Coronary artery (tissue), 2 donors: Measurements from ENCODE around the gene CLCNKA.

Source experiments
- DNase-seq: peaks from one replicate; pipeline ENCODE4 v3.0.0-alpha.2; 2017; ENCODE audit warnings: low spot score
- H3K27ac ChIP-seq, 2 donors: fragments of 200-600 bp; sonication (generic); one replicate each; pipeline ENCODE4 v1.5.1; 2016 to 2019
- H3K4me3 ChIP-seq: fragments of 200-600 bp; sonication (generic); 2 replicates; pipeline ENCODE4 v1.5.1; 2016; ENCODE audit warnings: mild to moderate bottlenecking, moderate library complexity
- TF ChIP-seq, protein P1 (sequence below): fragments of 200-600 bp; sonication (generic); IDR thresholded peaks from one replicate; pipeline ENCODE4 v1.5.1; 2019; ENCODE audit warnings: antibody characterized with exemption

Gene CLCNKA

DNA sequence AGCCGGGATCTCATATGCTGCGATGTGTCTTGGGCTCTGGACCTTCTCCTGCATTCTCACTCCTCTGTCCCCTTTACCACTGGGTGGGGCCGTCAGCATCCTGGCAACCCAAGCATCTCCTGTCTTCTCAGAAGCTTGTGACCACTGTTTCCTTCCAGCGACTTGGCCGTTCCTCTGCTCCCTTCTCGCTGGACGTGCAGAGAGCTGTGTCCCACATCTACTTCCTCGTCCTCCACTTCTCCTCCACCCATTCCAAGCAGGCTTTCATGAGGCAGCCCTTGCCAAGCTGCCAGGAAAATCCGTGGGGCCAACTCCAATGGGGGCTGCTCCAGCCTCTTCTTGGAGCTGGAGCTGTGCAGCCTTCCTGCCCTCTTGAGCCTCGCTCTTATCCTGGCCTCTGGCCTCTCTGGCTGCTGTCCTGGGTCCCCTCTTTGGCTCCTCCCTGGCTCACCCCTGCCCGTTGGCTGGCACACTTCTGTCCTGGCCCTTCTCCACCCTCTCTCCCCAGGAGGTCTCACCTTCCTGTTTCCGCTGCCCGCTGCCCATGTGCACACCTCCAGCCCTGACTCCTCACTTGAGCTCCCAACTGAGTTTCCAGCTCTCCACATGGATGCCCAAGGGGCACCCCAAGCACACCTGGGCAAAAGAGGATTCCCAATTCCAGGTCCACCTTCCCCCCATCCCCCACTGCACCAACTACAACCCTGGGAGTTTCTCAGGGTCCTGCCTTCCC lies 42.9 kb downstream of the CLCNKA start:
- TF ChIP-seq, protein P1, sequence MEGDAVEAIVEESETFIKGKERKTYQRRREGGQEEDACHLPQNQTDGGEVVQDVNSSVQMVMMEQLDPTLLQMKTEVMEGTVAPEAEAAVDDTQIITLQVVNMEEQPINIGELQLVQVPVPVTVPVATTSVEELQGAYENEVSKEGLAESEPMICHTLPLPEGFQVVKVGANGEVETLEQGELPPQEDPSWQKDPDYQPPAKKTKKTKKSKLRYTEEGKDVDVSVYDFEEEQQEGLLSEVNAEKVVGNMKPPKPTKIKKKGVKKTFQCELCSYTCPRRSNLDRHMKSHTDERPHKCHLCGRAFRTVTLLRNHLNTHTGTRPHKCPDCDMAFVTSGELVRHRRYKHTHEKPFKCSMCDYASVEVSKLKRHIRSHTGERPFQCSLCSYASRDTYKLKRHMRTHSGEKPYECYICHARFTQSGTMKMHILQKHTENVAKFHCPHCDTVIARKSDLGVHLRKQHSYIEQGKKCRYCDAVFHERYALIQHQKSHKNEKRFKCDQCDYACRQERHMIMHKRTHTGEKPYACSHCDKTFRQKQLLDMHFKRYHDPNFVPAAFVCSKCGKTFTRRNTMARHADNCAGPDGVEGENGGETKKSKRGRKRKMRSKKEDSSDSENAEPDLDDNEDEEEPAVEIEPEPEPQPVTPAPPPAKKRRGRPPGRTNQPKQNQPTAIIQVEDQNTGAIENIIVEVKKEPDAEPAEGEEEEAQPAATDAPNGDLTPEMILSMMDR = no peak
- no peak for DNase-seq
- Histone ChIP-seq H3K27ac (no peak overlapping the region), H3K4me3 (no peak overlapping the region)

DNA sequence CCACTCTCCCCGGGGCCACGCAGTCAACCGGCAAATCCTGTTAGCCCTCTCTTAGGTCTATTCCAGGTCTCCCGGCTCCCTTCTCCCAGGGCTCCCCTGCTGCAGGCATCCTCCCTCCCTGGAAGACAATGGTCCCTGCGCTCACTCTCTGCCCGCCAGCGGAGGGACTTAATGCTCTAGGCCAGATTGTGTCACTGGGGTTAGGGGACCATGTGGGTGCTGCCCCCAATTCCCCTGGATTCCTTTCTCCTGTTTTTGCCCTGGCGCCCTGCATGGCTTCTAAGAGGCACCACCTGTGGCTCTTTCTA lies 43.4 kb downstream of the CLCNKA start:
- TF ChIP-seq, protein P1 = no peak
- no peak for DNase-seq
- no peak overlapping the region for H3K4me3 ChIP-seq
- H3K27ac ChIP-seq = no peak overlapping the region

DNA sequence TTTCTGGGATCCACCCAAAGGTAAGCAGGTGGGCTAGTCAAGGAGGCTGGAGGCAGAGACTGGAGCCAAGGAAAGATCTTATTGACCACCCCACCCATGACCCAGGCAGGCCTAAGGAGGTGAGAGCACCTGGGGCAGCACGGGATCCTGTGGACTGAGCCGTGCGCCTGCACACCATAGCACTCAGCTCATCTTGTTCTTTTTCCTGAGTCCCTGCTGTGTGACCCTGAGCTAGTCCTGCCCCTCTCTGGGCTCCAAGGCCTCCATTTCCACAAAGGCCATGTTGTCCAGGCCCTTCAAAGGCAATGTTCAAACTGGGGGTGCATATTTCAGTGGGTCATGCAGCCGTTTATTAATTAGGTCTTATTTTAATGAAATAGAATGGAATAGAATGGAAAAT lies 44.4 kb downstream of the CLCNKA start:
- Histone ChIP-seq H3K4me3 (no peak overlapping the region), H3K27ac (no peak overlapping the region)
- TF ChIP-seq, protein P1 = no peak
- DNase-seq = no peak

DNA sequence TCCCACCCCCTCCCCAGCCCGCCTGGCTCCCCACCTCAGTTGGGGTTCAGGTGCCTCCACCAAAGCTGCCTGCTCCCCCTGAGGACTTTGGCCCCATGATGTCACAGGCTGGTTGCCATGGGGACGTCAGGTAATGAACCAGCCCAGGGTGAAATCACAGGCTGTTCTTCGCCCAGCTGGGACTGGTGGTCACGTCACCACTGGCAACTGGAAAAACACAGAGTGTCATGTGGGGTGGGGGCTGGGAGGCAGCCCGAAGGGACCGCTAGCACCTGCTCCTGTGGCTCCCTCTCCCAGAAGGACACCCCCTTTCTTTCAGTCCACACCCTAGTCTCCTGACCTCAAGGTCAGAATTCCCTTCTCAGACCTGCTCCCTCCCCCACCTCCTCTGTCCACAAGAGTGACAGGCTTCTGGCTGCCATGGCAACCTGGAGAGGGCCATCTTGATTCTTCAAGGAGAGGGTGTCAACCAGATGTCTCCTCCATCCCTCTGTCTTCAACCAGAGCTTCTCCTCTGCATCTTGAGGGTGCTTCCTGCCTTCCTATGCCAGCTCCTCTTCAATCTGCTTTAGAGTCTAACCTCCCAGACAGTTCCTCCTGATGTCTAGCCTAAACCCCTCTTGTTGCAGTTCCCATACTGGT lies 45.4 kb downstream of the CLCNKA start:
- TF ChIP-seq, protein P1 = no peak
- no peak for DNase-seq
- Histone ChIP-seq H3K27ac (no peak overlapping the region), H3K4me3 (no peak overlapping the region)

DNA sequence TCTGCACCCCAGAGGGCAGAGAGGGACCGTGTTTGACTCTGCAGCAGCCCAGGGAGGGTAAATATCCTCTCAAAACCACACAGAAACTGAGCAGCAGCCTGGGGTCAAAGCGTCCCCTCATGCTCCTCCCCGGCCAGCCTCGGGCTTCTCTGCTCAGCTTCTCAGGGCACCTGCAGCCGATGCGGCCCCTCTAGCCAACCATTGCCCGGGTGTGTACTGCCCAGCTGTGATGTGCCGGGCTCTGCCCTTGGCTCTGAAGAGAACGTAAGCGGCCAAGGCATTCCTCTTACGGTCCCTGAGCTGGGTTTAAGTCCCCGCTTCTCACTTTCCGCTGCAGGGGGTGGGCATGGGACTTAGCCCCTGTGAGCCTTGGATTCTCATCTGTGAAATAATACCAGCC lies 46.1 kb downstream of the CLCNKA start:
- no peak for DNase-seq
- TF ChIP-seq, protein P1 = no peak
- H3K4me3 ChIP-seq = no peak overlapping the region
- no peak overlapping the region for H3K27ac ChIP-seq

DNA sequence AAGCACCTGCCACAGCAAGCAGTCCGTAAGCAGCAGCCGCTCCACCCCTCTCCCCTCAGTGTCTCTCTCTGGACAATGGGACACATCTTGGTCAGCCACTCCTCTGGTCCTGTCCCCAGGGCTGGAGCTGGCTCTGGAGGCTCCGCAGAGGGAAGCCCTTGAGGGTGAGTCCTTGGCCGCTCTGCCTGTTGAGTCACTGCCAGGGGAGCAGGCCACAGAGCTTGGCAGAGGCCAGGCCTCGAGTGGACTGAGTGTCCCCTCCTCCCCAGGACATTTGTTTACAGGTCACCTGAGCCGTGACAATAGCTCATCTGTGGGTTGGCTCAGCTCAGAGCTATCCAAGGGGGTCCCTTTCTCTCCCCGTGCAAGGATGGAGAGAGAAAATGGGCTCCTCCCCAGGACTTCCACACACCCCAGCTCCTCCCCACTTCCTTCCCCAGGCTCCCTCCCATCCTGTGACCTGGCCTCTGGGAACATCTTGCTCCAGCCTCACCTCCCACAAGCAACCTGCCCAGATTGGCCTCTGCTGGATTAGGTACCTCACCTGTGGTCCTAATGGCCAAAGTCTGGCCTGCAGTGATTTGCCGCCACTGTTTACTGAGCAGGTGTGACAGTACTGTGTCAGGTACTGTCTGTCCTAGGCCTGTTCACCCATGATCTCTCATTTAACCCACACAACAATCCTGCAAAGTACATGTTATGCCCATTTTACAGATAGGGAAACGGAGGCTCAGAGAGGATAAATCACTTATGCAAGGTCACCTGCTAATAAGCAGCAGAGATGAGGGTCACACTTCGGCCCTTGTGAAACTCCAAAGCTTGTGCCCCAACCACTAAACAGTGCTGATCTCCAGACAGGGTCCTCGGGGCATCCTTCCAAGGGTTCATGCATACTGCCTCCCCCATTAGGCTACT lies 46.8 kb downstream of the CLCNKA start:
- TF ChIP-seq, protein P1 = no peak
- Histone ChIP-seq H3K27ac (no peak overlapping the region), H3K4me3 (no peak overlapping the region)
- DNase-seq = no peak
